Lung microvascular endothelial cell (primary cell): ENCODE results near the gene CAMK2N1. TPM values are rescaled to one million over a fixed set of nuclear protein-coding genes. Genes with fewer than 3 reads are reported as not detected.
"Not testable (repeated sequence)": the region's sequence is repeated elsewhere in the genome, so short reads cannot be mapped to it uniquely, and the experiment has no call there.

Source experiments
- DNase-seq, 2 donors: peaks; one replicate each; pipeline versions ENCODE4 v3.0.0 to v3.0.0-alpha.2; 2010; ENCODE audit warnings: low read depth in 2 of 2
- total RNA-seq: library from RNA; depleted of rRNA; stranded (reverse); fragments of >200 nt; gene quantifications from 2 replicates; pipeline ENCODE4 v1.2.1, GENCODE V29; 2014

CAMK2N1 gene
- 0.40 and 0.87 TPM in 2 replicates for total RNA-seq

GRCh38 chr1:20485527-20486456, at the start of gene CAMK2N1:
Gene CAMK2N1 (minus strand): TSS chr1:20486210. CDS start chr1:20485379, 831 bp downstream.
- DNase-seq = peak; percentile 52 to 54

DNA sequence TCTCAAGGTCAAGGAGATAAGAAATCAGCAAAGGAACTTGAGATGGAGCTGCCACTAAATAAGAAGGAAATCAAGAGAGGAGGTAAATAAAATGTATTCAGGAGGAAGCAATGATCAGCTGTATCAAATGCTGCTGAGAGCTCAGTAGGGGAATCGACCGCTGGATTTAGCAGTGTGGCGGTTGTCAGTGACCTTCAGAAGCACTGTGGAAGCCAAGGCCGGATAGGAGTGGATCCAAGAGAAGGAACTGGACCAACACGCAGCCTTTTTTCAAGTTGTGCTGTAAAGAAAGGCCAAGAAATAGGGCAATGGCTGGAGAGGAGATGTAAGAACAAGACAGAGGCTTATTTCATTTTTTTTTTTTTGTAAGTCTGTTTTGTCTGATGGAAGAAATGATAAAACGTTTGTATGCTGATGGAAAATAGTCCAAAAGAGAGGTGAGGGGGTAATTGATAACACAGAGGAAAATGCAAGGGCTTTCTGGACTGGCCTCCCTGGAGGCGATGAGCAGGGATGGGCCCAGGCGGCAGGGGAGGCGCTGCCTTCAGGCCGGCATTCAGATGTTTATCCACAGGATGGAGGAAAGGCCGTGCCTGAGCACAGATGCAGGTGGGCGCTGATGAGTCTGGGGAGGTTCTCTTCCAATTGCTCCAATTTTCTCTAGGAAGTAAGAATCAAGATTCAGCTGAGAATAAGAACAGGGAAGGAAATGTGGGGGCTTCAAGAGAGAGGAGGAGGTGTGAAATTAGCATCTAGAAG, 48.8 kb upstream of the CAMK2N1 start:
- DNase-seq = no peak

DNA sequence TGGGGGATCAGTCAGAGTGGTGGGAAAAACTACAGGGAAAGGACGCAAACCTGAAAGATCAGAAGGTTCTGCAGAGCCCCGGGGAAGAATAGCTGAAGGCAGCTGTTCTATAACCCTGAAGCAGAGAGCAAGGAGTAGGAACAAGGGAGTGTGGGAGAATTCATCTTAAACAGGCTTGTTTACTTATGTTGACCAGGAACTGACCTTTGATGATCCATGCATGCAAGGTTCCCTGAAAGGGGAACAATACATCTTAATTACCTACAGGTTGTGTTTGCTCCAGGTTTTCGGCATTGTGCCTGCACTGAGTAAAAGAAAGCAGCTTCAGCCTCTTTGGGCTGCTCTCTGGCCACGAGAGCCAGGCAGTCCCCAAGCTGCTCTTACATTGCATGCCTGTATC, 47.6 kb upstream of the CAMK2N1 start:
- DNase-seq = no peak

DNA sequence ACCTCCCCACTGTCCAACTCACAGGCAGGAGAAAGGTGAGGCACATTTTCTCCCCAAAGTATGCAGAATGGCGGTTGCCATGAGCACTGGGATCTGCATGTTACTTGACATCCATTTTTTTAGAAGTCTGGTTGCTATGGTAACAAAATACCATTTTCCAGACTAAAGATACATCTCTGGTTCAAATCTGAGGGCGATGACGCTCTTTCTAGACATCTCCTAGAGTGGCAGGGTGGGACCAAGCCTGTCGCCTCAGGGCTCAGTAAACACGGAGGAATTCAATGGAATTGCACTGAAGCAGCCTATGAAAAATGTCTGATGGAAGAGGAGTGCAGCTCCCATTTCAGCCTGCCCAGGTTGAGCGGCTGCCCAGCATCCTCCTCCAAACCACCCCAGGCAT, 44.9 kb upstream of the CAMK2N1 start:
- no peak for DNase-seq

DNA sequence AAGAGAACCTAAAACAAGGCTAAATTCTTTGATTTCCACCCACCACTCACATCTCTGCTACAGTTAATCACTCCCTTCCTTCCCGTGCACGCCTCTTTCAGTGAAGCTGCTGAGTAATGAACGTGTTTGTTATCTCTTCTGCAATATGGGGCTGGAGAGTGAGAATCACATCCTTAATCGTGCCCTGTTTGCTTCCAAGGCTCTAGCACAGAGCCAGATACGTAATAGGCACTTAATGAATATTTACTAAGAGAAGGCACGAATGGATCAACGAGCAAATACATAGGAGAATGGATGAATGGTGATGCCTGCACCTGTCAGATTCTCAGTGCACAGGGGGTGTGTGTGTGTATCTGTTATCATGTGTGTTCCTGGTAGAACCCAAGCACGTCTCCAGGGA, 44.3 kb upstream of the CAMK2N1 start:
- no peak for DNase-seq

DNA sequence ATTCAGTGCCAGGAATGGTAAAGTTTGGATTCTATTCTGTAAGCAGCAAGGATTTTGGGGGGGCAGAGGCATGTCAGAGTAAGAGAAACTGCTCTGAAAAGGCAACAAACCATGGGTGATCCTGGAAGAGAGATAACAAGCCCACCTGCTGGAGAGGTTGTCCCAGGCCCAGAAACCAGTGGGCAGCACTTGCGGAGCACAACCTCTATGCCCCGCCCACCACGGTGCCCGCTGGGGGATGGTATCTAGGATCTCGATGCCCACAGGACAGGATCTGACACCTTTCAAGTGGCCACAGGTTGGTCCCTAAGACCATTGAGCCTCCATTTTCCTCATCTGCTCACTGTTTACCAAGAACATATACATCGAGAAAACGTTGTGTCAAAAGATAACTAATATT, 42.2 kb upstream of the CAMK2N1 start:
- no peak for DNase-seq

DNA sequence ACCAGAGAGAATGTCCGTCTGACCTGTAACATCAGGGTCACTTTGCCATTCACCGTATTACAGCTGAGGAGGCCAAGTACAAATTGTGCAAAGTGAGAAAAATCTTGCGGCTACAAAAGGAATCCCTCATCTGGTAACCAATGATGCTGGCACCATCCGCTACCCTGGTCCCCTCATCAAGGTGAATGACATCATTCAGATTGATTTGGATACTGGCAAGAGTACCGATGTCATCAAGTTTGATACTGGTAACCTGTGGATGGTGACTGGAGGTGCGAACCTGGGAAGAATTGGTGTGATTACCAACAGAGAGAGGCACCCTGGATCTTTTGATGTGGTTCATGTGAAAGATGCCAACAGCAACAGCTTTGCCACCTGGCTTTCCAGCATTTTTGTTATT, 40.3 kb upstream of the CAMK2N1 start:
- DNase-seq = no peak

GRCh38 chr1:20521960-20522861, 36.2 kb upstream of the CAMK2N1 start:
- DNase-seq = peak; percentile 74 to 75

DNA sequence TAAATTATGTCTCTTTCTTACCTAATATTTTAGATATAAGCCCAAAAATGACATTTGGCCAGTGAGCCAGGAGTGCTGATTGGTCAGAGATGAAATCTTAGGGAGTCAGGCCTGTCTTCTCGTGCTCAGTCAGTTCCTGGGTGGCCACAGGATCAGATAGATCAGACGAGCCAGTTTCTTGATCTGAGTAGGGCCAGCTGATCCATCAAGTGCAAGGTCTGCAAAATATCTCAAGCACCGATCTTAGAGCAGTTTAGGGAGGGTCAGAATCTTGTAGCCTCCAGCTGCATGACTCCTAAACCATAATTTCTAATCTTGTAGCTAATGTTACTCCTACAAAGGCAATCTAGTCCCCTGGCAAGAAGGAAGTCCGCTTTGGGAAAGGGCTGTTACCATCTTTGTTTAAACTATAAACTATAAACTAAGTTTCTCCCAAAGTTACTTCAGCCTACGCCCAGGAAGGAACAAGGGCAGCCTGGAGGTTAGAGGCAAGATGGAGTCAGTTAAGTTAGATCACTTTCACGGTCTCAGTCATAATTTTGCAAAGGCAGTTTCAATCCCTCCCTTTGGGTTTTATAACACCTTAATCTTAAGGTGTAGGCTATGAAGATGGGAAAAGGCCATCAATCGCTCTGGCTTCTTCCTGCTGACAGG, 33.7 kb upstream of the CAMK2N1 start:
- not testable (repeated sequence) for DNase-seq

DNA sequence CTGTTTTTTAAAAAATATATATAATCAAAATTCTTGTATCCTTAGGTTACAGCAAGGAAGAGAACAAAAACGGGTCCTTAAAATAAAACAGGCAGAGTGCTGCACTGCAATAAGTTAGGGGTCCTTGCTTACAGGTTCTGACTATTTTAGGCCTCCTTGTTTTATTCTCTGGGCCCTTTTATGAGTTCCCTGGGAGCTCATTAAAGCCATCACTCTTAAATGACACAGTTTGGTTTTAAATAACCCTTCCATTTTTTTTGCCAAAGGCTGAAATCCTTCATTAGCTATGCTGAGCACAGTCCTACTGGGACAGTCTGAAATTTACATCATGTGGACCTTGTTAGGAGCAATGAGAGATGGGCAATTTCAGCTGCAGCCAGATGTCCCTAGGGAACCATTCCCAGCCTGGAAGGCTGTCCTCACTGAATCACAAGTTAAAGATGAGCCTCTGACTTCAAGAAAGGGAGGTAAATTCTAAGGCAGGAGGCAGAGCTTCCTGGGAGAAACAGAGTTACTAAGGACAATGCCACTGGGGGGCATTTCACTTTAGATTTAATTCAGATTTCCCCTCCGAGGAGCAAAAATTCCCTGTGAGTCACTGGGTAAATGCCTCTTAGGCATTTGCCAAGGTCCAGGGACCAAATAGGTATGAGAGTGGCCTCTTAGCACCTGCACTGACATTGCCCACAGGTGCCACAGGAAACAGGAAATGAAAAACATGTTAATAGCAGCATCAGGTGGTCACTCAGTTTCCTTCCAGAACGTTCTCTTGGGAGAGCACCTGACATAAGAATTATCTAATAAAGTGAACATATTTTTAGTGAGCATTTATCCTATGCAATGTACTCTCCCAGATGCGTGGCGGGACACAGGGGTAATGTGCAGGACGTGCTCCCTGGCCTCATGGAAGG, 25.8 kb upstream of the CAMK2N1 start:
- no peak for DNase-seq

- DNase-seq = no peak
Observed at GRCh38 chr1:20508411-20508771, 22.4 kb upstream of the CAMK2N1 start.

DNA sequence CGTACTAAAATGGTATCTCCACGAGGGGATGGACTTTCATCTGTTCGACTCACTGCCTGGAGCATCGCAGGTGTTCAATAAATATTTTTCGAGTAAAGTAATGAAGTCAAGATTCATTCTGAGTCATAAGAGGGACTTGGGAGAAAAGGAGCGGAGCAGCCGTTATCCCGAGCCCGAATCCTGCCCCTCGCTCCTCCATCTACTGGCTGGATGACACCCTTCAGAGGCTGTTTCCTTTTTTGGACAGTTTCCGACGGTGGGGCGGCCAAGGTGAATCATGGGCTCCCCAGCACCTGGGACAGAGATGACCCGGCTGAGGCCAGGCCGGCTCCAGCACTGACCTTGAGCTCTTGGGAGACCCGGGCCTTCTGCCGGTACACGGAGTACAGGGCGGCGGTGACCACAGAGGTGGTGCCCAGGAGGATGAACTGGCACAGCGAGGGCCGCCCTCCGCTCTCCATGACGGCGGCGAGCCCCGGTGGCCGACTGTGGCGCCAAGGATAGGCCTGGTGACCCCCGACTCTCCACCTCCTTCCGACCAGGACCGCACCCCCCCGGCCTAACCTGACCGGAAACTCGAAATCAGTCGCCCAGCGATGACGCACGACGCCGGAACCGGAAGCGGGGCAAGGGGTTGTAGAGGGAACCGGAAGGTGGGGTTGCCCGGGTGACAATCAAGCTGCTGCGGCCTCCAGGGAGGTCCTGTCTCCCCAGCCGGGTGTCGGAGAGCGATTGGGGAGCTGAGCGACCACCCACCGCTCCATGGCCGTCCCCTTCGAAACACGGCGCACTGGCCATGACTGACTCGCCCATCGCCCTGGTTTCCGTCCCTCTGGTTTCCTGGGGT, 21.8 kb upstream of the CAMK2N1 start, which contains the start of gene MUL1:
MUL1 (minus strand) TSS at position 588 of the 847 bp plus-strand sequence; CDS start at position 461, 127 bp downstream.
- peak; percentile 92 to 95 for DNase-seq

DNA sequence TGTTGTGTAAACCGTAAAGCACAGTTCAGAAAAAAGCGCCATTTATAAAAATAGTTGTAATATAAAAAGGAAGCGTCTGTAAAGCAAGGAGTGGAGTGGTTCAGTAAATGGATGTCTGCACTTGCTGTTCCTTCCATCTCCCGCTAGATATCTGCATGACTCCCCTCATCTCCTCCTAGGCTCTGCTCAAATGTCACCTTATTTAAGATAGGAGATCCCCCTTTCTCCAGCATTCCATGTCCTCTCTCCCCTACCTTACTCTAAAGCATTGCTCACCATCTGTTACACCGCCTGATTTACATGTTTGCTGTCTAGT, 21.2 kb upstream of the CAMK2N1 start:
- DNase-seq = no peak

GRCh38 chr1:20505488-20505887, 19.5 kb upstream of the CAMK2N1 start:
- no peak for DNase-seq

- no peak for DNase-seq
Observed at GRCh38 chr1:20500716-20501115, 14.7 kb upstream of the CAMK2N1 start.

DNA sequence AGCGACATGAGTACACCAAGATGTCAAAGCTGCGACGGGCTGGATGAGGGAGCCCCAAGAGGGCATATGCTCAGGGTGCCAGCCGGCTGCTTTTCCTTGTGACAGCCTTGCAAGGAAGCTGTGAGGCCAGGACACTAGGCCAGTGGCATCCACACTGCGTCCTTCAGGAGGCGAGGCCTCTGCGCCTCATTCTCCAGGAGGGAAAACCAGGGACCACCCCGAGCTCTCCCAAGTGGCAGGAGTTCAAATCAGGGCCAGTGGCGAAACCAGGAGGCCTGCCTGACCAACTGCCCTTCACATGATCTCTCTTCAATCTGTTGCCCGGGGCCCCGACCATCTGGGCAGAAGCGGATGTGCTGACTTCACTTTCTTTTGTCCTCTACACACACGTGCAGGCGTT, 13.7 kb upstream of the CAMK2N1 start:
- DNase-seq = no peak

GRCh38 chr1:20499105-20499504, 13.1 kb upstream of the CAMK2N1 start:
- DNase-seq = no peak

- no peak for DNase-seq
Observed at GRCh38 chr1:20498116-20498515, 12.1 kb upstream of the CAMK2N1 start.

GRCh38 chr1:20497506-20497905, 11.5 kb upstream of the CAMK2N1 start:
- DNase-seq = no peak
